GM19397 (cell line): ENCODE data around the gene ENTPD8.
A peak's percentile ranks its signal among the peaks of the same experiment; 100 is the strongest.

Experiments used
- ATAC-seq: cut with Tn5 transposase; IDR thresholded peaks from one replicate; pipeline ENCODE4 v1.9.1; 2021; ENCODE audit warnings: mild to moderate bottlenecking, moderate library complexity; ENCODE audit not compliant: unreplicated experiment

The ENTPD8 gene

DNA sequence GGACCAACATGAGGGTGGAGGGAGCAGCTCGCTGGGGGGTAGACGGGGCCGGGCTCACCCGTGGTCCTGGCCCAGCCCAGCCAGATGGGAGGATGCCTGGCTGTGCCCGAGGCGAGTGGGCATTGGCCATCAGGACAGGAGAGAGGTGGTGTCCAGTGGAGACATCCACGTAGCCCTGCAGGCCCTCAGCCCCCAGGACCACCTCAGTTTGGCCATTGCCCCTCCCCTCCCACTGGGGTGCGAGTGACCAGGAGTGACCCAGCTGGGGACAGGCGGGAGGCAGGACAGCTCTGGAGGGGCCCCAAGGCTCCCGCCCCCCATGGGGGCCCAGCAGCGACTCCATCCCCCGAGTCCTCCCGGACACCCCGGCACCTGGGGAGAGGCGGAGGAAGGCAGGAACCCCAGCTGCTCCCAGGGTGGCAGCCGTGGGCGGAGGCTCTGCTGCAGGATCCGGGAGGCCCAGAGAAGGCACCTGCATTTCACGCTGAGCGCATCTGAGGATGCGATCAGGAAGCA lies 9.7 kb downstream of the ENTPD8 start:
- no peak for ATAC-seq

- ATAC-seq, result no peak
These were observed 10.3 kb downstream of the ENTPD8 start for GRCh38 chr9:137430723-137431415.

GRCh38 chr9:137429974-137430722 lies 11.0 kb downstream of the ENTPD8 start:
- no peak for ATAC-seq

GRCh38 chr9:137429546-137429890 lies 11.6 kb downstream of the ENTPD8 start:
- ATAC-seq, result no peak

GRCh38 chr9:137428841-137429545 lies 12.2 kb downstream of the ENTPD8 start:
- no peak for ATAC-seq

DNA sequence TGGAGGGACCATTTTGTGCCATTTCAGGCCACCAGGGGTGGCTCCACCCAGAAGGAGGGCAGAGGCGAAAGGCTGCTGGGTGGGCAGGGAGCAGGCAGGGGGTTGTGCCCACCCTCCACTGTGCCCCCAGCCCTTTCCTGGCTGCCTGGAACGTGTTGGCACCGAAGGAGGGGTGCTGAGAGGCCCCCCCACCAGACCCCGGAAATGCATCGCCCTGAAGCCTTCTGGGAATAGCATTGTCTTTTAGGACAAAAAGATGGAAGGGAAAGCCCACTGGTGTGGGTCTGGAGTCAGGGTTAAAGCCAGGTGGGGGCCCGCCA lies 12.9 kb downstream of the ENTPD8 start:
- no peak for ATAC-seq

GRCh38 chr9:137427454-137428310 lies 13.5 kb downstream of the ENTPD8 start:
- no peak for ATAC-seq

- ATAC-seq, result no peak
These were observed 15.0 kb downstream of the ENTPD8 start for GRCh38 chr9:137426018-137426681.

DNA sequence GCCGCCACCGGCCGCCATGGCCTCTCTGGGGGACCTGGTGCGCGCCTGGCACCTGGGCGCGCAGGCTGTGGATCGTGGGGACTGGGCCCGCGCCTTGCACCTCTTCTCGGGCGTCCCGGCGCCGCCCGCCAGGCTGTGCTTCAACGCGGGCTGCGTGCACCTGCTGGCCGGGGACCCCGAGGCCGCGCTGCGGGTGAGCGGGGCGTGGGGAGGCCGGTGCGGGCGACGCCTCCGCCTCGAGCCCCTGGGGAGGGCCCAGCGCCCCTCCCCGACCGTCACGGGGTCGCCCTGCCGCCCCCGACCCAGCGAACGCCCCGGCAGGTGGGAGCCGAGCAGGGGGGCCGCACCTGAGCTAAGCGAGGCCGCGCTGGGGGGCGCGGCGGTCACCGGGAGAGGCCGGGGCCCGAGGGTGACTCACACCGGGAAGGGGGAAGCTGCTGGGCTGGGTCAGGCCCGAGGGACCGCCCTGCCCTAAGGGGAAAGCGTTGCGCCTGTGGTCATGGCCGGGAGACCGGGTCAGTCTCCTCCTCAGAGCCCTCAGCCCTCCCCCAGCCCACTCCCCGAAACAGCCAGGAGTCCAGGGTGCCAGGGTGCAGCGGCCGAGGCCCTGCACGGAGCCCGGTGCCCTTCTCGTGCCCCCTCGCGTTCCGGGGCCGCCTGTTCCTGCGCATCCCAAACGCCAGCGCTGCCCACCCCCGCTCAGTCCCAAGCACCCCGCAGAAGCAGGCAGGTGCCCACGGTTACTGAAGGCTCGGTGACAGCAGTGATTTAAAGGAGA lies 17.5 kb downstream of the ENTPD8 start:
- peak; percentile 5 for ATAC-seq

GRCh38 chr9:137422604-137423513 lies 18.3 kb downstream of the ENTPD8 start, which contains the start of the genes EXD3 and NOXA1:
EXD3 (minus strand) TSS chr9:137423162; CDS start chr9:137395357, 27,805 bp downstream.
NOXA1 (plus strand) TSS chr9:137423393; CDS start chr9:137423530, 137 bp downstream.
- peak; percentile 89 for ATAC-seq

DNA sequence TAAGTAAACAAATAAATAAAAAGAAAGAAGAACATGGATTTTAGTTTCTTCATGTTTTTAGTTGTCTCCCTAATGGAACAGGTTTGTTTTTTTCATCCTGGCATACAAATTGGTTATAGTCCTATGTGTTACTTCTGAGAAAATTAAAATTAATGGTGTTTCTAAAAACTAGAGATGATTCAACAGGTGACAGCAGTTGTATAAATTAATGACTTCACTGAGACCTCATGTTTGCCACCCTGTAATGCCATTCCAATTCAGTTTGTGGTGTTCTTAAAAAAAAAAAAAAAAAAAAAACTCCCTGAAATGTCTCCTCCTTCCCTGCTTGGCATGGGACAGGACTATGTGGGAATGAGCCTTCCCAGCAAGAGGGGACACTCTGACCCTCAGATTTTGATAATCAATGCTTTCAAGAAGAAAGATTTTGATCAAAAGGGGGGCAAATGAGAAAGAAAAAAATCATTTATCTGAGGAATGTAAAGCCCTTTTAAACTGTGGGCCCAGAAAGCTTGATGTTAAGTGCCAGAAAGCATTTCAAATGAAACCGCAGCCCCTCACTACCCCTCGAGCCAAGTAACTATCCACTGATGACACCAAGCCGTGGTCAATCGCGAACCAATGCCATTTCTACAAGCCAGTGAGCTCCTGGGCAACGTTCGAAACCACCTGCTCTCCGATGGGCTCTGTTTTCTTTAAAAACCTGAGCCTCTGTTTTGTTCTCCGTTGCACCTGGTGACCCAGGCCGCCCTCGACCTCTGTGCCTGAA lies 19.1 kb downstream of the ENTPD8 start:
- no peak for ATAC-seq

- ATAC-seq, result no peak
These were observed 23.8 kb downstream of the ENTPD8 start for GRCh38 chr9:137417161-137418021.

GRCh38 chr9:137416563-137417151 lies 24.5 kb downstream of the ENTPD8 start:
- no peak for ATAC-seq

DNA sequence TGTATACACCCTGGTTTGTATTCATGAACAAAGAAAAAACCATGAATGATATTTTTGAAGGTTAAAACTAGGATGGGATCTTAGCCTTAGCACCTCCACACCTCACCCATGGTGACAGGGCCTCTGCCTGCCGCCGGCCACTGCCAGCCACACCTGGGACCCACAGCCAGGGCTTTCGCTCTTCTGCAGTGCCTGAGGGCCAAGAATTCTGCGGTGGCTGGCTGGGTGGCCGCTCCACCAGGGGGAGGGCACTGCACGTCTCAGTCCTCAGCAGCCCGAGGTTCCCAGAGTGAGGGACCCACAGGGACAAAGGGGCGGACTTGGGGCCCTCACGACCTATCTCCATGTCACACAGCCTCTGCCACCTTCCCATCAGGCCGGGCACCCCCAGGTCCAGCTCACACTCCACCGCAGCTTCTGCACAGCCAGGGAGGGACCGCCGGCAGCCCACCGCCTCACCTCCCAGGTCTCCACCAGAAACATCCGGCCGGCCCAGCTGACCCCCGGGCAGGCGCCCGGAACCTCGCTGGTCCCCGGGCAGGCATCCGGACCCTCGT lies 25.1 kb downstream of the ENTPD8 start:
- no peak for ATAC-seq

DNA sequence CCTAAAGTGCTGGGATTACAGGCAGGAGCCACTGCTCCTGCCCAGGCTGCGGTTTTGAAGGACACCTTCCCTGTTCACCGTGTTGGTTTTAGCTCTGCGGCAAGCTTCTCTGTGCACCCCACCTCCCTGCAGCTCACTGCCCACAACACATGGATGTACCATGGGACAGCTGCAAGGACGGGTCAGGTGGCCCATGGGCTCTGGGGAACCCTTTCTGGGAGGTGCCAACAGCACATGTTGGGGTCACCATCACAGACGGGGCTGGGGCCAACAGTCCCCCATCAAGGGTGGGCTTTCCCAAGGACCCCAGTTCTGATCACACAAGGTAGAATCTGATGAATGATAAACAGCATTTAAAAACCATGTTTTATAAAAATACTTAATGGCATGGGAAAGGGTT lies 25.7 kb downstream of the ENTPD8 start:
- no peak for ATAC-seq

DNA sequence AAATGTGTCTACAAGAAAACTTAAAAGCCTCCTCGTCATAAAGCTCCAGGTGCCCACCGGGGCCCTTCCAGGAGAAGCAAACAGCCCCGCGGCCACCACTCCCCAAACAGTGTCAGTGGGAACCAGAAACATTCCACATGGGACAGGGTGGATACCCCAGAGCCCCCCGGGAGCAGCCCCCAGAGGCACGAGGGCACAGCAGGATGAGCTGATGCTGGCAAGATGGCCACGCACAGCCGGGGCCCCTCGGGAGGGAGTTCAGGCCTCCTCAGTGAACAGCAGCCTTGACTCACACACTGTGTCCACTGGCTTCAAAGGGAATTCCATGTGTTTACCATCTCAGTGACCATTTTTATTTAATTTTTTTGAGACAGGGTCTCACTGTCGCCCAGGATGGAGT lies 28.7 kb downstream of the ENTPD8 start:
- ATAC-seq, result no peak
